NB4 (cell line): ENCODE data around the gene ENO2.
"Not testable (repeated sequence)": the region's sequence is repeated elsewhere in the genome, so short reads cannot be mapped to it uniquely, and the experiment has no call there.

Source experiments
- DNase-seq: peaks from one replicate; pipeline ENCODE4 v3.0.0; 2010; ENCODE audit warnings: low read depth
- H3K4me3 ChIP-seq: one replicate; pipeline ENCODE4 v1.5.1; 2011; ENCODE audit warnings: mild to moderate bottlenecking, low read depth, low read length, moderate library complexity
- MYC ChIP-seq: IDR thresholded peaks from 2 replicates; pipeline ENCODE4 v1.6.1; 2011; ENCODE audit warnings: low read depth, low read length
- POLR2A ChIP-seq: IDR thresholded peaks from 2 replicates; pipeline ENCODE4 v1.6.1; 2011; ENCODE audit warnings: mild to moderate bottlenecking; ENCODE audit not compliant: insufficient read length; ENCODE audit errors: extremely low read depth
- TF ChIP-seq, protein P1 (sequence below): IDR thresholded peaks from 2 replicates; pipeline ENCODE4 v1.6.1; 2011; ENCODE audit warnings: low read depth, low read length
- TF ChIP-seq, protein P2 (sequence below): IDR thresholded peaks from one replicate; pipeline ENCODE4 v1.5.1; 2012; ENCODE audit warnings: low read depth, low read length

The ENO2 gene

DNA sequence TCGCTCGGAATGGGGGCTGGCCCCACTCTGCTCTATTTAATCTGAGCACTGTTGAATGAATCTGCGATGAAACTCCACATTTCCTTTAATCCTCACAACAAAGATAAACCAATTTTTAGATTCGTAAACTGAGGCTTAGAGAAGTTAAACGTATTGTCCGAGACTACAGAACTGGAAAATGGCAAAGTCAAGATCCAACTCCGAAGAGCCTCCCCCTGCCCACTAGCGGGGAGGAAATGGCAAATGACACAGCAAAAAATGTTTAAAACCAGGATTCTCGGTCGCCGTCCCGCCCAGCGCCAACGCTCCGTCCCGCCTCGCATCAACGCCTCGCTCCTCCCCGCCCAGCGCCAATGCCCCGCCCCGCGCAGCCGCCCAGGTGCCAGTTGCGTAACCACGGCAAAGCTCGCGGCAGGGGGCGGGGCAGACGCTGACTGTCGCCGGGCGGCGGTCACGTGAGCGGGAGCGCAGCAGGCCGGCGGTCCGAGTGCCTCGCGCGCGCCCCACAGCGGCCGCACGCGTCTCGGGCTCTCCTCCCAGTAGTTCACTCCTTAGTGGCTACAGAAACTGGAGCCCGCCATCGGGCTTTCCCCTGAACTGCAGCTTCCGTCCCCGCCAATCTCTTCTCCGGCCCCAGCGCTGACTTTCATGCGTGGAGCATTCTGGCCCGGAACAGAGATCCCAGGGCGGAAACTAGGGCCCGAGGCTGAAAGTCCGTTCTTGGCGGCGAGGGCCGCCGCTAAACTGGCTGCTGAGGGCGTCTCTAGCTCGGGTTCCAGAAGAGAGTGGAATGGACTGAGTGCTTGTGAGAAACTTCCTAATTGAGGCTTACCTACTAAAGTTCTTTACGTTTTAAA lies 23.4 kb upstream of the ENO2 start:
- H3K4me3 ChIP-seq: peak overlapping the region; percentile 59
- TF ChIP-seq MYC (no peak; the same call in 1 of the 2 replicates), POLR2A (peak; percentile 72)
- TF ChIP-seq, protein P1, sequence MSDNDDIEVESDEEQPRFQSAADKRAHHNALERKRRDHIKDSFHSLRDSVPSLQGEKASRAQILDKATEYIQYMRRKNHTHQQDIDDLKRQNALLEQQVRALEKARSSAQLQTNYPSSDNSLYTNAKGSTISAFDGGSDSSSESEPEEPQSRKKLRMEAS: peak; percentile 92
- TF ChIP-seq, protein P2, sequence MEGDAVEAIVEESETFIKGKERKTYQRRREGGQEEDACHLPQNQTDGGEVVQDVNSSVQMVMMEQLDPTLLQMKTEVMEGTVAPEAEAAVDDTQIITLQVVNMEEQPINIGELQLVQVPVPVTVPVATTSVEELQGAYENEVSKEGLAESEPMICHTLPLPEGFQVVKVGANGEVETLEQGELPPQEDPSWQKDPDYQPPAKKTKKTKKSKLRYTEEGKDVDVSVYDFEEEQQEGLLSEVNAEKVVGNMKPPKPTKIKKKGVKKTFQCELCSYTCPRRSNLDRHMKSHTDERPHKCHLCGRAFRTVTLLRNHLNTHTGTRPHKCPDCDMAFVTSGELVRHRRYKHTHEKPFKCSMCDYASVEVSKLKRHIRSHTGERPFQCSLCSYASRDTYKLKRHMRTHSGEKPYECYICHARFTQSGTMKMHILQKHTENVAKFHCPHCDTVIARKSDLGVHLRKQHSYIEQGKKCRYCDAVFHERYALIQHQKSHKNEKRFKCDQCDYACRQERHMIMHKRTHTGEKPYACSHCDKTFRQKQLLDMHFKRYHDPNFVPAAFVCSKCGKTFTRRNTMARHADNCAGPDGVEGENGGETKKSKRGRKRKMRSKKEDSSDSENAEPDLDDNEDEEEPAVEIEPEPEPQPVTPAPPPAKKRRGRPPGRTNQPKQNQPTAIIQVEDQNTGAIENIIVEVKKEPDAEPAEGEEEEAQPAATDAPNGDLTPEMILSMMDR: peak; percentile 68
- DNase-seq: peak; percentile 97

DNA sequence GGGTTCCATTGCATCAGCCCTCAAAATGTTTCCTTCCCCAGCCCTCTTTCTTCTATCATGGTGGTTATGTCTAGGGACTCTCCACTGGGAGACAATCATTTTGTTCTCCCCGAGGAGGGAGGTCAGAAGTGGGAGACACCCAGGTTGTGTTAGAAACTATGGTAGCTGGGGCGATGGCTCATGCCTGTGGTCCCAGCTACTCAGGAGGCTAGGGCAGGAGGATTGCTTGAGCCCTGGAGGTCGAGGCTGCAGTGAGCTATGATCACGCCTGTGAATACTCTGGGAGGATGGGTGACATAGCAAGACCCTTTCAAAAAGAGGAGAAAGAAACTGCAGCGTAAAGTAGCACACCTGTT lies 22.8 kb upstream of the ENO2 start:
- TF ChIP-seq, protein P1: no peak
- TF ChIP-seq MYC (no peak), POLR2A (no peak)
- TF ChIP-seq, protein P2: no peak
- peak overlapping the region; percentile 52 for H3K4me3 ChIP-seq
- no peak for DNase-seq

DNA sequence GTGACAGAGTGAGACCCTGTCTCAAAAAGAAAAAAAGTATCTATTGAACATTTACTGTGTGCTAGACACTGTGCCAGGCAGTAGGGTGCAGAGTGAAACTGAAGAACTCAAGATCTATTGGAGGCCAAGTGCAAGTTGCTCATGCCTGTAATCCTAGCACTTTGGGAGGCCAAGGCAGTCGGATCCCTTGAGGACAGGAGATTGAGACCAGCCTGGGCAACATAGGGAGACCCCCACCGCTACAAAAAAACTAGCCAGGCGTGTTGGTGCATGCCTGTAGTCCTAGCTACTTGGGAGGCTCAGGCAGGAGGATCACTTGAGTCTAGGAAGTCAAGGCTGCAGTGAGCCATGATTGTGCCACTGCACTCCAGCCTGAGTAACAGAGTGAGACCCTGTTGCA lies 21.7 kb upstream of the ENO2 start:
- DNase-seq, H3K4me3 ChIP-seq: not testable (repeated sequence)

DNA sequence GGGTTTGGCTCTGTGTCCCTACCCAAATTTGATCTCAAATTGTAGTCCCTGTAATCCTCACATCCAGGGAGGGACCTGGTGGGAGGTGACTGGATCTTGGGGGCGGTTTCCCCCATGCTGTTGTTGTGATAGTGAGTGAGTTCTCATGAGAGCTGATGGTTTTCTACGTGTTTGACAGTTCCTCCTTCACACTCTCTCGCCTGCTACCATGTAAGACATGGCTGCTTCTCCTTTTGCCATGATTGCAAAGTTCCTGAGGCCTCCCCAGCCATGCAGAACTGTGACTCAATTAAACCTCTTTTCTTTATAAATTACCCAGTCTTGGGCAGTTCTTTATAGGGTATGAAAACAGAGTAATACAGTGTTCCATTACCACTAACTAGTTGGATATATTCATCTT lies 20.1 kb upstream of the ENO2 start:
- TF ChIP-seq MYC (no peak), POLR2A (no peak)
- TF ChIP-seq, protein P1: no peak
- TF ChIP-seq, protein P2: no peak
- no peak overlapping the region for H3K4me3 ChIP-seq
- no peak for DNase-seq

DNA sequence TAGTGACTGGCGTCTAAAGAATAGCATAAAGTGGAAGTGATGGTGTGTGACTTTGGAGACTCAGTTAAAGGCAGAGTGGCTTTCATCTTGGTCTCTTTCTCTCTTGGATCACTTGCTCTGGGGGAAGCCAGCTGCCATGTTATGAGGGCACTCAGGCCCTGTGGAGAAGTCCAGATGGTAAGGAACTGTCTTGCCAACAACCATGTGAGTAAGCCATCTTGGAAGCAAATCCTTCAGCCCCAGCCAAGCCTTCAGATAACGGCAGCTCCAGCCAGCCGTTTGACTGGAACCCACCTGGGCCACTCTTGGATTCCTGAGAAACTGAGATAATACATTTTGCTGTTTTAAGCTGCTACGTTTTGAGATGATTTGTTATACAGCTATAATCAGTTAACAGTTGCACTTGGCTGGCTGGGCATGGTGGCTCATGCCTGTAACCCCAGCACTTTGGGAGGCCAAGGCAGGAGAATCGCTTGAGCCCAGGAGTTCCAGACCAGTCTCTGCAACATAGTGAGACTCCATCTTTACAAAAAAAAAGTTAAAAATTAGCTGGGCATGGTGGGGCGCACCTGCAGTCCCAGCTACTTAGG lies 17.4 kb upstream of the ENO2 start:
- no peak overlapping the region for H3K4me3 ChIP-seq
- DNase-seq: no peak
- no peak for TF ChIP-seq MYC
- TF ChIP-seq, protein P1: no peak
- TF ChIP-seq, protein P2: no peak

DNA sequence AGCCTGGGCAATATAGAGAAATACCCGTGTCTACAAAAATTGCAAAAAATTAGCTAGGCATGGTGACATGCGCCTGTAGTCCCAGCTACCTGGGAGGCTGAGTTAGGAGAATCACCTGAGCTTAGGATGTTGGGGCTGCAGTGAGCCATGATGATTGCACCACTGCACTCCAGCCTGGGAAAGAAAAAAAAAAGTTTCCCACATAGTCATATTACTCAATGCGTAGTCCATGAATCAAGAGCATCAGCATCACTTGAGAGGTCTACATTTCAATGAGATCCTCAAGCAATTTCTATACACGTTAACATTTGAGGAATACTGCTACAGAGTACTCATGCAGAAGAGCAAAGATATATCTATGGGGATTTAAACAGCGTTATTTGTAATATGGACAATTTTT lies 15.0 kb upstream of the ENO2 start:
- DNase-seq: no peak
- TF ChIP-seq MYC (no peak), POLR2A (no peak)
- TF ChIP-seq, protein P1: no peak
- TF ChIP-seq, protein P2: no peak
- no peak overlapping the region for H3K4me3 ChIP-seq
